SH-SY5Y (cell line): ENCODE measurements around the gene RCOR3.

Experiments used
- GATA2 ChIP-seq: IDR thresholded peaks from 2 replicates; pipeline ENCODE4 v1.6.1; 2011; ENCODE audit warnings: mild to moderate bottlenecking, low read depth, low read length
- GATA3 ChIP-seq: IDR thresholded peaks from 2 replicates; pipeline ENCODE4 v1.6.1; 2011; ENCODE audit warnings: low read depth, mild to moderate bottlenecking, low read length, moderate library complexity

RCOR3 gene

DNA sequence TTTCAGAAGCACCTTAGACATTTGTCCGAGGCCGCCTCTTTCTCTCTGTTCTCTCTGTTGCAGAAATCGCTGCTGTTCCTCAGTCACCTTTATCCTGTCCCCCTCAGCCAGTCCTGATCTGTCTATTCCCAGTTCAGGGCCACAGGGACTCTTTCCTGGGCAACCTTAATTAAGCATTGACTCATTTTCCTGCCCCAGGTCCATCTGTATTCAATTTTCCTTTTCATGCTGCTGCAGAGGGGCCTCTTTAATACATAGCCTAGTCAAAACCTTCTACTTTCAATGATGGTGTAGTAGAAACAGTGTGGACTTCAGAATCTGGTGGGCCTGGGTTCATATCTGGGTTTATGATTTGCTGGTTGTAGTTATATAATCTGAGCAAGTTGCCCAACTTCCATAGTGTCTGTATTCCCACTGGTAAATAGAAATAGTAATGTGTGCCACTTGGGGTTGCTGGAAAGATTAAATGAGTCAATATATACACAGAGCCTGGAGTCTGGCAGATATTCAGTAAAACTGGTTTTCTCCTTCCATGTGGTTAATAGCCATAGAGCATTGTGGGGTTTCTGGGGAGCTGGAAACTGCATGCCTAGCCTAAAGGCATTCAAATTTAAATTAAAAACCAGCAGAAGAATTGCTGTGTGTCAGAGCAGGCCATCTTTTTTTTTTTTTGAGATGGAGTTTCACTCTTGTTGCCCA, 72.0 kb downstream of the RCOR3 start:
- TF ChIP-seq GATA3 (no peak), GATA2 (no peak)

DNA sequence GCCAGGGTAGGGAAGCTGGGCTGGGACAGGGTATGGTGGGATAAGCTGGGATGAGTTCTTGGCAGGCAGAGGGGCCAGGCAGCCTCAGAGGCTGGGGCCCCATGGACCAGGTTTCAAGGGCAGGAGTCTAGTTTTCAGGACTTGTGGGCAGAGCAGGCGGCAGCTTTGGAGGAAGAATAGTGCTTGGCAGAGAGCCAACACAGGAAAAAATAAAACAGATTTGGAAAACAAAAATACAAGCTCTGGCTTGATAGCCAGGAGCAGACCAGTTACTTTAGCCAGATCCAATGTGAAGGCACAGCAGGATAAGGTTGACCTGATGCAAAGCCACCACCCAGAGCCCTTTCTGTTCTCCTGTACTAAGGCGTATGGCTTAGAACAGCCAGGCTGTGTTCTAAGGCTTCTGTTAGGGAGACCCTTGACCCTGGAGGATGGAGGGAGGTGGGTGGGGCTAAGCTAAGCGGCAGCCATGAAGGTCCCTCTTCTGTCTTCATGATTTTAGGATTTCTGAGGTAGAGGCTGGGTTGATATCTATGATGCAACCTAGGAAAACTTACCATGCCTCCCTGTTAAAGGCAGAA, 73.0 kb downstream of the RCOR3 start:
- TF ChIP-seq GATA2 = no peak
- no peak for TF ChIP-seq GATA3

DNA sequence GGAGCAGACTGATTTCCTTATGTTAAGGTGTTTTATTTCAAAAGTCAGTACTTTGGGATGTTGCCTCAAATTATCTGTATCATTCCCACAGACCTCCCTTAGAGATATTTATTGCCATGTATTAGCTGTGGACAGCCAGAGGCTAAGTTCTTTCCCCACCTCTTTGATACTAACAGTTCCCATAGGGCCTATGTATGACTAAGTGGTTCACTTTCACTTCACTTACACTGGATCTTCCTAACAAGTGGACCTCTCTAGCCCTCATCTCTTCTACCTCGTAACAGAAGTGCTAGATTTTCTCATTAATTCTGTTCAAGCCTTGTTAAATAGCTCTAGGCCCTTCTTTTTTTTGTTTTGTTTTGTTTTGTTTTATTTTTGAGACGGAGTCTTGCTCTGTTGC, 73.7 kb downstream of the RCOR3 start:
- no peak for TF ChIP-seq GATA3
- TF ChIP-seq GATA2 = no peak

DNA sequence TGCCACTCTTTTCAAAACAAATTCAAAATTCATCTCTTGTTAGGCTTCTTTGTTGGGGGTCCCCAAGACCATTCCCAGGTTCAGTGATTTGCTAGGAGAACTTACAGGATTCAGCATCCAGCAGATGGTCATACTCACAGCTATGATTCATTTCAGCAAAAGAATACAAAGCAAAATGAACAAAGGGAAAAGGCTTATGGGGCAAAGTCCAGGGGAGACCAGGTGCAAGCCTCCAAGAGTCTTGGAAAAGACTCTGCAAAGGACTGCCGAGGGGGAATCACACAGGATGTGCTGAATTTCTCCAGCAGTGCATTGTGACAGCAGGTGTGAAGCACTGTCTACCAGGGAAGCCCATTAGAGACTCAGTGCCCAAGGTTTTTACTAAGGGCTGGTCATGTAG, 74.7 kb downstream of the RCOR3 start:
- no peak for TF ChIP-seq GATA3
- no peak for TF ChIP-seq GATA2

DNA sequence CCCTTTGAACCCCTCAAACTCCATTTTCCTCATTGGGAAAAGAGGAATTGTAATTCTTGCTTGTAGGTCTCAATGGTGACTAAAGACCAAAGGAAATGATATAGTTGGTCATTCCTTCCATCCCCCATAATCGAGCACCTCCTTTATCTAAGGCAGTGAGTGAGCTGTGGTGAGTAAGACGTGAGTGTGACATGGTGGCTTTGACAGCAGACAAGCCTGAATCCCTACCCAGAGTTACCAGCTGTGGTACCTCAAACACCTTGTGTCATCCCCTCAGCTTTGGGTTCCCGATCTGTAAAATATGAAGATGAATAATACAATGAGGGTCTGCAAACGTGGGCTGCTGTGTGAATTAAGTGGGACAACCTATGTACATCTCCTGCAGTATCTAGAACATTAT, 75.8 kb downstream of the RCOR3 start:
- no peak for TF ChIP-seq GATA2
- TF ChIP-seq GATA3 = no peak

DNA sequence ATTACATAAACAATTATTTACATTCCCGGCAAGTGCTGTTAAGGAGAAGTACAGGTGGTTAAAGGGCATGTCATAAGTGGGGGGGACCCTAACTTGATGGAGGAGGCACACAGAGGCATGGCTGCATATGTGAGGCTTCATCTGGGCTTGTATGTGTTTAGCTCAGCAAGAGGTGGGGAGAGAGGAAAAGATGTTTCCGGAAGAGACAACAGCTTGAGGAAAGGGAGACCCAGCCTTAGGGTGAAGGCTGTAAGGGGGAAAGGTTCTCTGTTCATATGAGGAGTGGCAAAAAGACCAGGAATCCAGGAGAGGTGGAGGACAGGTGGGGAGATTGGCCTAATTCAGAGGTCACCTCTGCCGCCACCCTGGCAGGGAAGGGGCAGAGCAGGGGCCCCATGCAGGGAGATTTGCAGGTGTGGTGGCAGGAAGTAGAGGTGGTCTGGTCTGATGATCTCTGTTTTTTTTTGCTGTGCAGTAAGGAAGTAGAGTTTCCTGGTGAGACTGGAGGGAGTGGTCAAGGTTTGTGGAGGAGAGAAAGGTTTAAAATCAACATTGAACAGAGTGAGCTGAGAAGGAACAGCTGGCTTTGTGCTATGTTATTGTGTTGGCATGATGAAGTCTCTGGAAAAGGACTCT, 76.5 kb downstream of the RCOR3 start:
- no peak for TF ChIP-seq GATA3
- no peak for TF ChIP-seq GATA2

DNA sequence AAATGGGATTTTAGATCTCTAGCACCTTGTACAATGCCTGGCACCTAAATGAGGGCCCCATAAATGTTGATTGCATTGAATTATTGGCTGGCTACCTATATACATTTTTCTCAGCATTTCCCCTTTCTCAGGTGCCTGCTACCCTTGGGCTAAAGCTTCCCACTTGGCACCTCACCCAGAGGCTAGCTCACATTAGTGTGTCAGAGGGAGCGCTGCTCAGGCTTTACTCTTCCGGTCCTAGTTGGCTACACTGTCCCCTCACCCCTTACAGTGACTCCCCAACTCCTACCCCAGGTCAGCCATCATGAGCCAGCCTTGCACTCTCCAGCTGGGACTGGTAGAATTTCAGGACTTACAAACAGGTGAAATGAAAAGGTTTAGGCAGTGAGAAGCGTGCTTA, 77.0 kb downstream of the RCOR3 start:
- TF ChIP-seq GATA3 (no peak), GATA2 (no peak)

DNA sequence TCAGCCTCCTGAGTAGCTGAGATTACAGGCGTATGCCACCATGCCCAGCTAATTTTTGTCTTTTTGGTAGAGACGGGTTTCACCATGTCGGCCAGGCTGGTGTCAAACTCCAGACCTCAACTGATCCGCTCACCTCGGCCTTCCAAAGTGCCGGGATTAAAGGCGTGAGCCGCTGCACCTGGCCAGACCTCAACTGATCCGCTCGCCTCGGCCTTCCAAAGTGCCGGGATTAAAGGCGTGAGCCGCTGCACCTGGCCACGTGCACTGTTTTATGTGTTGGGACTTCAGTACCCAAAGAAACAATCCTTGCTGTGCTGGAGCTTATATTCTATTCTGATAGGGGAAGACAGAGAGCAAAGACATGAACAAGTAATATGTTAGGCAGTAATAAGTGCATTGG, 77.6 kb downstream of the RCOR3 start:
- TF ChIP-seq GATA2 = no peak
- no peak for TF ChIP-seq GATA3

DNA sequence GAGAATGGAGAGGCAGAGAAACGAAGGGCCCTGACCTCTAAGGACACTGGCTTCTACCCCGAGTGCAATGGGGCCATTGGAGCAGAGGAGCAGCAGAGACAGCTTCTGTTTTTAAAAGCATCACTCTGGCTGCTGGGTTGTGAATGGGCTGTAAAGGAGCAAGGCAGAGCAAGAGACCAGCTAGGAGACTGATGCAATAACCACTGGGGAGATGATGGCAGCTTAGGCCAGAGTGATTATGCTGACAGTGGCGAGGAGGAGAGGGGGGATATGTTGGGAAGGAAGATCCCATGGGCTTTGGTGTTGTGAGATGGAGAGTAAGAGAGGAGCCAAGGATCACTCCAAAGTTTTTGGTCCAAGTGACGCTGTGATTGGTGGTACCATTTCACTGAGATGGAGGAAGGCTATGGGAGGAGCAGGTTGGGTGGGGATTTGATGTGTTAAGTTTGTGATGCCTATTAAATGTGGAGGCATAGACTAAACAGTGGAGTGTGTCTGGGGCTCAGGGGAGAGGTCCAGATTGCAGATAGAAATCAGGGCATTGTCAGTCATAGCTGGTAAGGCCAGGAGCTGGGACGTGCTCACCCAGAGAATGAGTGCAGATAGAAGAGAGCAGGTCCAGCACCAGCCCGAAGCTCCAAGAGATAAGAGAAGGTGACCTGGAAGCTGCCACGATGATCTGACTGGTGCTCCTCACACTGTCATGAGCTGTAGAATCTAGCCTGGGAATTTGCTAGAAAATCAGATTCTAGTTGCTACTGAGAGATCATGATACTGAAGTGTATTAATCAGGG, 78.5 kb downstream of the RCOR3 start:
- peak; percentile 14; the same call in 1 of the 2 replicates for TF ChIP-seq GATA2
- no peak for TF ChIP-seq GATA3

DNA sequence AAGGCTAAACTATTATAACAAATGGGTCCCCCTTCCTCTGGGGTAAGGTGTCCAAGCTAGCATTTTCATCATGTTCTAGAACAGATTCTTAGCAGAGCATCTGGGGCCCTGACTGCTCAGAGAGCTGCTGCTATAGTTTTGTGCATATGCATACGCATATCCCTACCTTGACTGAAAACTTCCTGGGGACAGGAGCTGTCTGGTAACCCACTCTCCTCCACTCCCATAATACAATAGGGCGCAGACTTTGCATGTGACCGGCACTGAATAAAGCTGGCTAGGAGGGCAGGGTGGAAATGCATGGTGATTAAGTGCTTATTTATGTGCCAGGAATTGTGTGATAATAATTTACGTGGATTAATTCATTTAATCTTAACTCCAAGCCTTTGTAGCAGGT, 79.1 kb downstream of the RCOR3 start:
- TF ChIP-seq GATA3 (no peak), GATA2 (no peak)

DNA sequence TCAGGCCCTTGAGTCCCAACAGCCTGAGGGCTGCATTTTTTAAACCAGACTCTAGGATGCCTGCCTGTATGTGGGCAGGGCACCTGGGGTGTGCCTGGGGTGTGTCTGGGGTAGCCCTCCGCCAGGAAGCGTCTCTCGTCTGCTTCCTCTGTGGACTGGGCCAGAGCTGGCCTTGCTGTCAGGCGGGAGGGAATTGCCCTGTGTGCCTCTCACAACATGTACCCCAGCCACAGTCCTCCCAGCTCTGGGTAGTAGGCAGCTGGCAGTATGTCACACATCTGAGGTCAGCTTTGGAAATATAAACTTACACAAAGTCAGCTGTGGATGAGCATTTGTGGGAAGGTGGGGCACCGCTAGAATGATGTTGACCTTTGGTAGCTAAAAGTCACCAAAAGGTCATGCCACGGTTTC, 80.5 kb downstream of the RCOR3 start:
- TF ChIP-seq GATA2 (no peak), GATA3 (no peak)

DNA sequence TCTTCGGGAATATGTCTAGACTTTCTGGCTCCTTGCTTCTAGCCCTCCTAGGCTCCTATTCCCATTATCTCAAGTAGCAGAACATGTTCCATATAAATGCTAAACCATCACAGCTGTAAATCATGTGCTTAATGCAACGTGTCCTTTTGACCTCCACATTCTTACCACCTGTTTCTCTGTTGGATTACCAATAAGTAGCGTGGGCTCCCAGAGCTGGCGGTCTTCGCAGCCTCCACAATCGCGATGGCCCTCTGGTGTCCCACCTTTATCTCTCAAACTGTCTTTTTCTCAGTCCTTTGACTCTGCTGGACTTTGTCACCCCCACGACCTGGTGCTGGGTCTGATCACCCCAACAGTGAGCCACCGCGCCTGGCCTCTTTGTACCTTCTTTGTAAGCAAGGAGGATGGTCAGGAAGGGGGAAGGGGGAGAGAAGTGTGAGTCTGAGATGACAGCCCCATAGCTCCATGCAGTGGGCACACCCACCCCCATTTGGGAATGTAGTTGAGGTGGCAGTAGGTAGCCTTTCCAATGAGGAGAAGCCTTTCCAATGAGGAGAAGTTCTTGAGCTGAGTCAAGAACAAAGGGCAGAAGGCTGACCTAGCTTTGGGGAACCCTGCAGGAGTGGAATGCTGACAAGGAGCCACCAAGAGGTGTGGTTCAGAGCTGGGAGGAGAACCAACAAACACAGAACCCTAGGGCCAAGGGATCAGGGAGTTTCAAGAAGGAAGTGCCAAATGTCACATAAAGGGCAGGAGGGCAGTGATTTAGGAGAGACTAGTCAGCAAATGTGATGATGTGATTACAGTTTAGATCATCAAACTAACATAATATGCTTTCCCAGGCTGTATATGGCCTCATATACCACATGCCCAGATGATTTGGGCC, 81.7 kb downstream of the RCOR3 start:
- no peak for TF ChIP-seq GATA3
- no peak for TF ChIP-seq GATA2

DNA sequence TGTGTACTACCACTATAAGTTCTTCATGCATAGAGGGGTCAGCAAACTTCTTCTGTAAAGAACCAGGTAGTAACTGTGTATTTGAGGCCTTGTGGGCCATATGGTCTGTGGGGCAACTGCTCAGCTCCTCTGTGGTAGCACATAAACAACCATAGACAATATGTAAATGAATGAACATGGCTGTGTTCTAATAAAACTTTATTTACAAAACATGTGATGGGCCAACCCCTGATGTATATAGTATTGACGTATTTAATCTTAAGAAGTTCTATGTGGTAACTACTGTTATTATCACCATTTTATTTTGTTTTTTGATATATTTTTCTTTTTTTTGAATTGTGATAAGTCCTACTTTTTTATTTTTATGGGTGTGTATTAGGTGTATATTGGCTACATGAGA, 82.8 kb downstream of the RCOR3 start:
- TF ChIP-seq GATA2 = no peak
- no peak for TF ChIP-seq GATA3

DNA sequence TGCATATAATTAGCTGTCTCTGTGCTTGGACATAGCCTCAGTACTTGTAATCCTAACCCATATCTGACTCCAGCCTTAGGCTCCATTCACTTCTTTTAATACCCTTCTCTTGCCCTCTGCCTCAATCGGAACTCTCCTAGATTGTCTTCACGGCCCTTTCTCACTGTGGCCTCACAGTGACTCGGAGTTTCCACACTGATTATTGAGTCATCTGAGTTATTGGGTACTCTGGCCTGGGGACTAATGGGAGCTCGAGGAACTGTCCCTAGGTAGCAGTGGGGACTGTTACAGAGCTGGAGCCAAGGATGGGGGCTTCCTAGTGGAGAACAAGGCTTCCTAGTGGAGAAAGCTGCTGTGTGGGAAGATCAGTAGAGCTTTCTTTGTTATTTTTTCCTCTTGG, 84.4 kb downstream of the RCOR3 start:
- no peak for TF ChIP-seq GATA2
- no peak for TF ChIP-seq GATA3
